Uterus (tissue), 4 donors: Measurements from ENCODE around the gene UBE3C. TPM values are rescaled to one million over a fixed set of nuclear protein-coding genes. Genes with fewer than 3 reads are reported as not detected.

Source experiments
- DNase-seq, 2 donors: peaks; one replicate each; pipeline ENCODE4 v3.0.0-alpha.2; 2019 to 2020
- H3K27ac ChIP-seq, 2 donors: fragments of 200-600 bp; sonication (generic); 1 replicate in 1 of 2; 2 replicates in 1 of 2; pipeline ENCODE4 v1.5.1; 2016 to 2018
- H3K27me3 ChIP-seq, 2 donors: fragments of 200-600 bp; sonication (generic); one replicate each; pipeline ENCODE4 v1.5.1; 2018 to 2019; ENCODE audit warnings: control low read depth in 1 of 2
- H3K36me3 ChIP-seq, 2 donors: fragments of 200-600 bp; sonication (generic); one replicate each; pipeline ENCODE4 v1.5.1; 2019; ENCODE audit warnings: control low read depth in 1 of 2
- H3K4me1 ChIP-seq, 2 donors: fragments of 200-600 bp; sonication (generic); one replicate each; pipeline ENCODE4 v1.5.1; 2018 to 2019; ENCODE audit warnings: control low read depth in 1 of 2
- H3K4me3 ChIP-seq, 2 donors: fragments of 200-600 bp; sonication (generic); 1 replicate in 1 of 2; 2 replicates in 1 of 2; pipeline ENCODE4 v1.5.1; 2018 to 2019; ENCODE audit warnings: mild to moderate bottlenecking in 1 of 2
- H3K9me3 ChIP-seq, 2 donors: fragments of 200-600 bp; sonication (generic); one replicate each; pipeline ENCODE4 v1.5.1; 2019; ENCODE audit warnings: control low read depth in 1 of 2
- POLR2A ChIP-seq, 2 donors: fragments of 450-650 bp; IDR thresholded peaks; one replicate each; pipeline ENCODE4 v1.6.1; 2016; ENCODE audit warnings: antibody characterized with exemption in 2 of 2, mild to moderate bottlenecking in 1 of 2, moderate library complexity in 1 of 2
- intact Hi-C: fragments of 100-400 bp; cut with DNase I; formaldehyde crosslinking; loops from one replicate; pipeline ENCODE4 v1.15.1; 2023; ENCODE audit warnings: low total_unique reads
- total RNA-seq, 4 donors: library from RNA; depleted of rRNA in 3 of 4; stranded (reverse); fragments of >200 nt in 3 of 4; gene quantifications; one replicate each; pipeline versions ENCODE4 v1.1.0 to v1.2.4, GENCODE V29; 2014 to 2023
- TF ChIP-seq, protein P1 (sequence below), 4 experiments: fragments of 200-600 bp in 2 of 4; fragments of 450-650 bp in 2 of 4; sonication (generic) in 2 of 4; IDR thresholded peaks; one replicate each; pipeline ENCODE4 v1.5.1; 2016 to 2019; ENCODE audit warnings: antibody characterized with exemption in 4 of 4, mild to moderate bottlenecking in 2 of 4, moderate library complexity in 1 of 4
- donor health status: DM: yes; HTN: yes; CAD: no.

Gene UBE3C
- total RNA-seq, 4 donors from 2014 or later, result 54.1 to 121 (median 91.7) TPM

GRCh38 chr7:157205438-157205837 lies 66.7 kb downstream of the UBE3C start:
- H3K36me3 ChIP-seq, result no peaks in the 10 kb centered on the region
- no peaks in the 10 kb centered on the region for H3K27me3 ChIP-seq
- no peak overlapping the region for H3K27ac ChIP-seq
- intact Hi-C loops, result no loop called here
- no peaks in the 10 kb centered on the region for H3K9me3 ChIP-seq
- TF ChIP-seq POLR2A (IDR thresholded peaks at IDR 0.05), result no peak
- TF ChIP-seq, protein P1, sequence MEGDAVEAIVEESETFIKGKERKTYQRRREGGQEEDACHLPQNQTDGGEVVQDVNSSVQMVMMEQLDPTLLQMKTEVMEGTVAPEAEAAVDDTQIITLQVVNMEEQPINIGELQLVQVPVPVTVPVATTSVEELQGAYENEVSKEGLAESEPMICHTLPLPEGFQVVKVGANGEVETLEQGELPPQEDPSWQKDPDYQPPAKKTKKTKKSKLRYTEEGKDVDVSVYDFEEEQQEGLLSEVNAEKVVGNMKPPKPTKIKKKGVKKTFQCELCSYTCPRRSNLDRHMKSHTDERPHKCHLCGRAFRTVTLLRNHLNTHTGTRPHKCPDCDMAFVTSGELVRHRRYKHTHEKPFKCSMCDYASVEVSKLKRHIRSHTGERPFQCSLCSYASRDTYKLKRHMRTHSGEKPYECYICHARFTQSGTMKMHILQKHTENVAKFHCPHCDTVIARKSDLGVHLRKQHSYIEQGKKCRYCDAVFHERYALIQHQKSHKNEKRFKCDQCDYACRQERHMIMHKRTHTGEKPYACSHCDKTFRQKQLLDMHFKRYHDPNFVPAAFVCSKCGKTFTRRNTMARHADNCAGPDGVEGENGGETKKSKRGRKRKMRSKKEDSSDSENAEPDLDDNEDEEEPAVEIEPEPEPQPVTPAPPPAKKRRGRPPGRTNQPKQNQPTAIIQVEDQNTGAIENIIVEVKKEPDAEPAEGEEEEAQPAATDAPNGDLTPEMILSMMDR (IDR thresholded peaks at IDR 0.05), result no peak
- DNase-seq, result no peak
- no peaks in the 10 kb centered on the region for H3K4me1 ChIP-seq
- H3K4me3 ChIP-seq, result no peak overlapping the region

- no peak overlapping the region for H3K27ac ChIP-seq
- no peaks in the 10 kb centered on the region for H3K4me1 ChIP-seq
- intact Hi-C loops, result no loop called here
- no peak for TF ChIP-seq POLR2A (IDR thresholded peaks at IDR 0.05)
- TF ChIP-seq, protein P1 (IDR thresholded peaks at IDR 0.05), result no peak
- no peaks in the 10 kb centered on the region for H3K27me3 ChIP-seq
- no peaks in the 10 kb centered on the region for H3K36me3 ChIP-seq
- DNase-seq, result no peak
- H3K4me3 ChIP-seq, result no peak overlapping the region
- no peaks in the 10 kb centered on the region for H3K9me3 ChIP-seq
Observed at GRCh38 chr7:157208571-157209413, 70.1 kb downstream of the UBE3C start.

DNA sequence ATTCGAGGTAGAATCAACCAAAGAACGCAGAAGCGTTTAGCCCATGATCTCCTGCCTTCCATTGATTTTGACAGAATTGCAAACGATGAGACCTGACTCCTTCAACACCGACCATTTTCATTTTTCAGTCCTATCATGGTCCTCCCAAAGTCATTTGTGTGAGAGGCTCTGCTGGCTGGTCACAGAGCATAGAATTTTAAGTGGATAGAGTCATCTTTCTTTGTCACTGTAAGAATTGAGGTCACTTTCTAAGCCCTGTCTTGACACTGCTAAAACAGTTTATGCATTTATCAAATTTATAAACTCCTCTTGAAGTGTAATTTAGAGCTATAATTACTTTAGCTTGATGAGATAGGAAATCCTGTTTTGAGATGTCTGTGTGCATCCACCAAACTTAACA lies 72.0 kb downstream of the UBE3C start:
- no peaks in the 10 kb centered on the region for H3K9me3 ChIP-seq
- no peak for TF ChIP-seq POLR2A (IDR thresholded peaks at IDR 0.05)
- TF ChIP-seq, protein P1 (IDR thresholded peaks at IDR 0.05), result no peak
- H3K36me3 ChIP-seq, result no peaks in the 10 kb centered on the region

DNA sequence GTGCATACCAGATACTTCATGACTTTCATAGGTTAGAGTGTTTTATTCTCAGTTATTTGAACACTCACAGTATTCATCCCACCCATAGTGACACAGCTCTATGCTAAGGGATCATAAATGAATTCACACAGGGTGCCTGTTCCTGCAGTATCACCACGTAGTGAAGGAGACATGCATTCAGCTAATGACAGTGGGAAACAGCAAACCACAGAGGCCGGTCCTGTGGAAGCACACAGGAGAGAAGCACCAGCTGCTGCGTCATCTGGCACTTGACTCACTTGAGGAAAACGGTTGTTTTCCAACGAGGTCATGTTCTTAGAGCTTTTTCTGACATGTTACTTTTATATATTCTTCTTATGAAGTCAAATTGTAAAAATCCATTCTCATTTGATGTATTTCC lies 73.0 kb downstream of the UBE3C start:
- no peak overlapping the region for H3K4me3 ChIP-seq
- H3K27me3 ChIP-seq, result no peaks in the 10 kb centered on the region
- H3K36me3 ChIP-seq, result no peaks in the 10 kb centered on the region
- no peak overlapping the region for H3K27ac ChIP-seq
- intact Hi-C loops, result no loop called here
- no peak for DNase-seq
- no peaks in the 10 kb centered on the region for H3K4me1 ChIP-seq
- no peaks in the 10 kb centered on the region for H3K9me3 ChIP-seq
- TF ChIP-seq, protein P1 (IDR thresholded peaks at IDR 0.05), result no peak
- no peak for TF ChIP-seq POLR2A (IDR thresholded peaks at IDR 0.05)

More for the DNA sequence above, 72.0 kb downstream of the UBE3C start:
- H3K4me1 ChIP-seq, result no peaks in the 10 kb centered on the region
- no peak for DNase-seq
- no peak overlapping the region for H3K27ac ChIP-seq
- no peaks in the 10 kb centered on the region for H3K27me3 ChIP-seq
- intact Hi-C loops, result no loop called here
- H3K4me3 ChIP-seq, result no peak overlapping the region

GRCh38 chr7:157219154-157219553 lies 80.4 kb downstream of the UBE3C start:
- no peak for DNase-seq
- no peak overlapping the region for H3K27ac ChIP-seq
- TF ChIP-seq, protein P1 (IDR thresholded peaks at IDR 0.05), result no peak
- TF ChIP-seq POLR2A (IDR thresholded peaks at IDR 0.05), result no peak
- H3K36me3 ChIP-seq, result no peaks in the 10 kb centered on the region
- no peaks in the 10 kb centered on the region for H3K9me3 ChIP-seq
- H3K4me1 ChIP-seq, result no peaks in the 10 kb centered on the region
- intact Hi-C loops, result no loop called here
- no peak overlapping the region for H3K4me3 ChIP-seq
- H3K27me3 ChIP-seq, result no peaks in the 10 kb centered on the region
